NCI-H2171 (cell line): Measurements from ENCODE around the gene TPH1.
"Not testable (repeated sequence)": the region's sequence is repeated elsewhere in the genome, so short reads cannot be mapped to it uniquely, and the experiment has no call there.

Experiments
- DNase-seq: peaks from one replicate; lab custom pipeline; 2025; lab: John Stamatoyannopoulos, UW

The TPH1 gene

DNA sequence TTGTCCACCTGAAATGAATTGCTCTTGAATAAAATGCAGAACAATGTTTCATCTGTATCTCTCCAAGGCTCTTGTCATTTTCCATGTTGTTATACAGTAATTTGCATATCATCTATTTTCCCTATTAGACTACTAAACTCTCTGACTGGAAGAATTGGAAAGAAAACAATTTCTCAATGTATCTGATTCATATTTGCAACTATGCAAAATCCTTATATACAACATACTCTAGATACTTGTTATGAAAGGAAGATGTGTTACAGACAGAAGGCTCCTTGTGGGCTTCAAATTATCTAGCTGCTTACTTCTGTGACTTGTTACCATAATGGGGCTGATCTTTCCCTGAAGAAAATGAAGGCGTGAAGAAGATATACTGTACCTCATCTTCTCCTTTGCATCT, 23.6 kb downstream of the TPH1 start:
- DNase-seq, result no peak

DNA sequence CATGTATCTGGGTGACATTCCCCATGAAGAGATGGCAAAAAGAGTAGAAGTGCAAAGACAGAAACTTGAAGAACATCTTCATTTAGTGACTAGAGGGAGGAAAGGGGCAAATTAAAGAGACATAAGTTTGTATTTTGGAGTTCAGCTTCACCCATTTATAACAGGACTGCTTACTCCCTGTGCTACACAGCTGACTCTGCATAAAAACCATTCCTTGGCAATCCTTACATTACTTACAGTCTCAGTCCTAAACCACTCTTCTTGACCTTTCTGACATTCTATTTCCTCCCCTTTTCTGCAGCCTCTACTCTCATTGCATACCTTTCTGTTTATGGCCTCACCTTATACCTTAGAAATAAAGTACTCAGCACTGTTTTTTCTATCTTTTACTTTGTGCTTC, 26.4 kb downstream of the TPH1 start:
- no peak for DNase-seq

DNA sequence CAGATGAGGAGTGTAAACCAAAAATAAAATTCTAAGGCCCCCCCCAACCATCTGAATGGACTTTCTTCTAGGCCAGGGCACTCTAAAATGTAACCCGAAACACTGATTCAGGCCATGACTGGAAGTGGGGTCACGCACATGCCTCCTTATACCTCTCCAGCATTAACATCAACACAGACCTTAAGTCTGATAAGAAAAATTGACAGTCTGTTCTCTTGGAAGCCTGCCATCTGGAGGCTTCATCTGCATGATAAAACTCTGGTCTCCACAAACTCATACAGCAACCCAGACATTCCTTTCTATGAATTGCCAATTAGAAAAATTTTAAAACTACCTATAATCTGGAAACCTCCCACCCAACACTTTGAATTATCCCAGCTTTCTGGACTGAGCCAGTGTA, 29.3 kb downstream of the TPH1 start:
- no peak for DNase-seq

DNA sequence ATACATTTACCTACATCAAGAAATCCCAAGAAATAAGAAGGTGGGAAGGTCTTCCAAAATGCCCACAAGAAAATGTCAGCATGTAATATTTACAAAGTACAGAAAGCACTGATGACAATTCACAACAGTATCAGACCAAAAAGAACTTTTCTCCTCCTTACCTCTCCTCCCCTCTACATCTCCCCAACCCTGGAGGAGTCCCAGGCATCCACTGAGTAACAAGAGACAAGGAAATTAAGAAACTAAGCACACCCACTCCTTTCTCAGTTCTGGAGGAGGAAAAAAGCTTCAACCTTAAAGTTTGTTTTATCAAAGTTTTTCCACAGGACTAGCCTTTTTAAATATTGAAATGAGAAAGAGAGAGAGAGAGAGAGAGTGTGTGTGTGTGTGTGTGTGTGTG, 31.2 kb downstream of the TPH1 start:
- no peak for DNase-seq

DNA sequence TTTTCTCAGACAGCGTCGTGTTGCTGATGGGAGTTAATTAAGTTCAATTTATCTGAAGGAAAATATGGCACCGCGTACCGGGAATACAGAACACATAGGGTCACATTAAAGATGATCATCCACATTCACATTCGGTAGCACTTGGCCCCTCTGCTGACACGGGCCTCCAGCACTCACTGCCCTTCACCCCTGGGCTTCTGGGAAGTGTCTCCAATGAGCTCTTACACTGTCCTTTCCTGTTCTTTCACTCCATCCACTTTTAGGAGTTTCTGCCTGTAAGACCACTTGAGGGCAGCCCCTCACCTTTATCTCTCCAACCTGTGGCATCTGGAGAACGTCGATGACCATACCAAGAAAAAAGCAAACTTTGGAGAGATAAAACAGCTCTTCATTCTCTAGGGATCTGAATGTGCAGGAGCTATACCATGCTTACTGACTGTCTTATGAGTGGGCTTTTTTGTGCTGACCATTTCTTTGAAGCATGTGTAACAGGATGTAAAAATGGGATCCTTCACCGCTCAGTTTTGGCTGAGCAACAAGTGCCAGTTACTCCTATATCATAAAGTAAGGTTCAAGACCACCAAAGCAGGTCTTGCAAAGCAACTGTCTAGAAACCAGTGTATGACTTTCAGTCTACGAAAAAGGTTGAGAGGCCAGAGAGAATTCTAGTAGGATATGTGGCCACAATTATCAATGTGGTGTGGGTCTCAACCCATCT, 32.1 kb downstream of the TPH1 start:
- no peak for DNase-seq

- peak; percentile 70 for DNase-seq
These were observed 32.9 kb downstream of the TPH1 start, which contains the start of gene SERGEF for GRCh38 chr11:18012906-18013781. TSS of gene SERGEF (minus strand) at chr11:18013047. CDS start at chr11:18013010, 37 bp downstream.

DNA sequence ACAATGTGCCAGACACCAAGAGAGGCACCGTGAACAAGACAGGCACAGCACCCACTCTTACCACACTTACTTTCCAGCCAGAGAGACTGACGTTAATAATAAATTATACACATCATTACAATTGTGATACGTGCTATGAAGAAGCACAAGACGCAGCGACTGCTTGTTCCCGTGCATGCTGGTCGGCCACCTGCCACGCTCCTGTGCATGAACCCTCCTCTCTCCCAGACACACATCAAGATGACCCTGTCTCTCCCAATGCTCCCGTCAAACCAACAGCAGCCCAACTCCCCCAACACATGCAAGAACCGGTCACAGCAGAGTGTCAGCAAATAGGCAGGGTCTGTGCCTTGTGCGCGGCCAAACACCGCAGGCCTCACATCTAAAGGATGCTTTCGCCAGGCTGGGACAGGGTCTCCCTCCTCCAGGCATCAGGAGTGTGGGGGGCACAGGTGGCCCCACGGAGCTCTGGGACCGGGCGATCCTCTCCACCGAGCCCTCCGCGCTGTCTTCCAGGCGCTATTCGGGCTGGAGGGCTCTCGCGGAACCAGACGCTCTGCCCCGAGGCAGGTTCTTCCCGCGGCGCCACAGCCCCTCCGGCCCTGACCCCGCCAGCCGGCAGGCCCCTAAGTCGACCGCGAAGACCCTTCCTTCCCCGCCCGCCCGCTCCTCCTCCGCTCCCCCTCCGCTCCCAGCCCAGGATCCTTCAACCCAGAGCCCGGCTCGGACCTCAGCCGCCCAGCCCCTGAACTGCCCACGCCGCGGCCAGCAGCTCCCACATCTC, 33.8 kb downstream of the TPH1 start:
- DNase-seq, result no peak

DNA sequence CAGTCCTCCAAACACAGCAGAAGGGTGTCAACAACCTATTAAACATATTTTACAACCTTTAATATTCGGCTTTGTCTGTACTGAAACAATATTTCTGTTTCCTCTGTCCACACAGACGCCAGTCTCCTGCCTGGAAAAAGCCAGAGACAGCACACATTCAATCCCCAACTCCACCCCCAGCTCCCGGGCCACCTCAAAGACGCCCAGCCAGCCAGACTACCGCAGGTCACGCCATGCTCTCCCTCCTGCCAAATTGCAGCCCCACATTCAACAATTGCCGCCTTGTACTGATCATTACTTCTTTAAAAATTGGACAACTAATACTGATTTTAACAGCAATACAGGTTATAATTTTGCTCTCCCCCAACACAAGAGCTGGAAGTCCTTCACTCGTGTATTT, 34.4 kb downstream of the TPH1 start:
- no peak for DNase-seq

GRCh38 chr11:18010977-18011586, 35.0 kb downstream of the TPH1 start:
- DNase-seq, result no peak

- DNase-seq, result no peak
These were observed 35.9 kb downstream of the TPH1 start for GRCh38 chr11:18010121-18010670.

DNA sequence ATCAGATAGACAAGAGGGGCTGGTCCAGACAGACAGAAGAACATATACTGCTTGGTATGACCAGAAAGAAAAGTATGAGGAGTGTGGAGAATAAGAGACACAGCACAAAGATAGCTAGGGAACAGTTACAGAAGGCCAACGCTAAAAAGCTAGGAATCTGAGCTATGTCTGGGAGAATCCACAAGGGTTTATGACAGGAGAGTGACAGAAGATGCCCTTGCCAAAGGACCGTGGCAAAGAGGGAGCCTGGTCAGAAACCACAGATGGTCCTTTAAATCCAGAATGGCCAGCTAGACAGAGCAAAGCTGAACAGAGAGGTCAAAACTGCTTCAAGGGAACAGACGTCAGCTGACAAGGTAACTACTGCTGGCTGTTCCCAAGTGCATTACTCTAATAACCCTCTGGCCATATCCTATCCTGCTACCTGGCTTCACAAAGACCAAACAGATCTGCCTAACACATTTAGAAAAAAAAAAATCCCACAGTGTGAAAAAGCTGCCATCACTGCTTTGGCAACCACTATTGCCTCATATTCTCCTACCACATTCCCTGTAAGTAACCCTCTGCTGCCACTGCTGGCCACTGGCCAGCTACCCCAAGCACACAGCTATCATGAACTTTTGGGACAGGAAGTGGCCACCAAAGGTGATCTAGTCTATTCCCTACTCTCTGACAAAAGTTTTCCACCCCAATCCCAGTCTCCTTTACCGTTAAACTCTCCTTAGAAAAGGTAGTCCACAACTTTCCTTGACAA, 40.5 kb downstream of the TPH1 start:
- DNase-seq, result no peak

- DNase-seq, result no peak
These were observed 44.9 kb downstream of the TPH1 start for GRCh38 chr11:18001191-18001590.

- DNase-seq, result no peak
These were observed 45.3 kb downstream of the TPH1 start for GRCh38 chr11:18000760-18001159.

DNA sequence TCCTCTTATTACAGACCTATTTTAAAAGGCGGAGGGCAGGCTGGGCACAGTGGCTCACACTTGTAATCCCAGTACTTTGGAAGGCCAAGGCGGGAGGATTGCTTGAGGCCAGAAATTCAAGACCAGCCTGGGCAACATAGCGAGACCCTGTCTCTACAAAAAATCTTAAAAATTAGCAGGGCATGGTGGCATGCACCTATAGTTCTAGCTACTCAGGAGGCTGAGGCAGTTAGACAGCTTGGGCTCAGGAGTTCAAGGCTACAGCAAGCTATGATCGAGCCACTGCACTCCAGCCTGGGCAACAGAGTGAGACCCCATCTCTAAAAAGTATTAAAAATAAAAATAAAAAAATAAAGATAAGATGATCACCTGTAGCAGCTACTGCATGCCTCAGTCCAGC, 45.9 kb downstream of the TPH1 start:
- not testable (repeated sequence) for DNase-seq
